OCI-LY7 (cell line): Measurements from ENCODE around the gene NHLRC2.

Experiments used
- CTCF ChIP-seq: fragments of 200-600 bp; sonication (generic); conservative IDR thresholded peaks from 2 replicates; pipeline ENCODE4 v1.5.1; 2014; ENCODE audit warnings: mild to moderate bottlenecking, antibody characterized with exemption, low read length, moderate library complexity, mixed read lengths
- EZH2phosphoT487 ChIP-seq: fragments of 200-600 bp; sonication (generic); IDR thresholded peaks from 2 replicates; pipeline ENCODE4 v1.6.1; 2018; ENCODE audit warnings: low read depth, borderline replicate concordance, mild to moderate bottlenecking, mixed run types, antibody characterized with exemption, low read length, moderate library complexity, mixed read lengths

GRCh38 chr10:113965077-113965476, 110.6 kb downstream of the NHLRC2 start:
- no peak for TF ChIP-seq EZH2phosphoT487
- TF ChIP-seq CTCF: no peak
